NCI-H2227 (cell line): ENCODE data around the gene MMP7.
"Not testable (repeated sequence)": the region's sequence is repeated elsewhere in the genome, so short reads cannot be mapped to it uniquely, and the experiment has no call there.

Experiments used
- DNase-seq: peaks from one replicate; lab custom pipeline; 2025; ENCODE audit not compliant: unreplicated experiment; lab: John Stamatoyannopoulos, UW

Gene MMP7

DNA sequence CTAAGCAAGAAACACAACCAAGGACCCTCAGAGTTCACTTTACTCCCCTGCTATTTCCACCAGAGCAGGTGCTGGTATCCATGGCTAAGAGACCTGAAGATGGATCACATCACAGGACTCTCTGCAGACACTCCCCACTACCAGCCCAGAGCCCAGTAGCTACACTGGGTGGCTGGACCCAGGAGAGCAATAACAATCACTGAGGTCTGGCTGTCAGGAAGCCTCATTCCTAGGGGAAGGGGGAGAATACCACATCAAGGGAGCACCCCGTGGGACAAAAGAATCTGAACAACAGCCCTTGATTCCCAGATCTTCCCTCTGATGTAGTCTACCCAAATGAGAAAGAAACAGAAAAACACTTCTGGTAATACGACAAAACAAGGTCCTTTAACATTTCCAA is 9.0 kb upstream of the MMP7 start:
- DNase-seq, result no peak

GRCh38 chr11:102538932-102539331 is 8.4 kb upstream of the MMP7 start:
- no peak for DNase-seq

DNA sequence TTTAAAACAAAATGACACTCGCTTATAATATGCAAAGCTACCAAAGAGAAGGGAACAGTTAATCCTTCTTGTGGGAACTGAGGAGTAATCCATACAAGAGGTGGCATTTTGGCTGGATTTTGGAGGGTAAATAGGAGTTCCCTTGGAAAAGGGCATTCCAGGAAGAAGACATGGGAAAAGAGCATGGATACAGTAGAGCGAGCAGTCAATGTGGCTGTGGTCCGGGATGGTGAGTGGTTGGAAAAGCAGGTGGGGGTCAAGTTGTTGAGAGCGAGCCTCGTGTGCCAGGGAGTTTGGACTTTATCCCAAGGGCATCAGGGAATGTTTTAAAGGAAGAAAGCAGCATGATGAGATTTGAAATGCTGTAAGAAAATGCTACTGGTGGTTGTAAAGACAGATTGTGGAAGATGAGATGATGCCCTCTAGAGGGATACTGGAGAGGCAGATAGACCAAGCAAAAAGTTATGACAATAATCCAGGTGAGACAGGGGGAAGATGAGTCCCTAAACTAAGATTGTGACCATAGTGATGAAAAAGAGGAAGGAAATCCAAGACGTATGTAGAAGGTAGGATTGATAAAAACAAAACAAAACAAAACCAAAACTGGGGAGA is 3.8 kb upstream of the MMP7 start:
- no peak for DNase-seq

DNA sequence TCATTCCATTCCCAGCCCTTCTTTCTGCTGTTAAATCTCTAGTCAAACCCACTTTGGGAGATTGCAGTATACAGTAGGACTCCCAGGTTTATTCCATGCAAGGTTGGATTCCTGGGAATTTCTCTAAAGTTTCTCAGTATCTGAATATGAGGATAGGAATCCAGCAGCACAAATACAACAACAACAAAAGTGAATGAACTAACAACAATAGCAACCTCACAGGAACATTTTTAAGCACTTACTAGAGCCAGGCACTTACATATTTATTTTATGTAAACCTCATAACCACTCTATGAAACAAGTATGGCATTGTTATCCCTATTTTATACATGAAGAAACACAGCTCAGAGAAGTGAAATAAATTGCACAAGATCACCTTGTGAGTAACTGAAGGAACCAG is 1.9 kb downstream of the MMP7 start:
- DNase-seq, result no peak

DNA sequence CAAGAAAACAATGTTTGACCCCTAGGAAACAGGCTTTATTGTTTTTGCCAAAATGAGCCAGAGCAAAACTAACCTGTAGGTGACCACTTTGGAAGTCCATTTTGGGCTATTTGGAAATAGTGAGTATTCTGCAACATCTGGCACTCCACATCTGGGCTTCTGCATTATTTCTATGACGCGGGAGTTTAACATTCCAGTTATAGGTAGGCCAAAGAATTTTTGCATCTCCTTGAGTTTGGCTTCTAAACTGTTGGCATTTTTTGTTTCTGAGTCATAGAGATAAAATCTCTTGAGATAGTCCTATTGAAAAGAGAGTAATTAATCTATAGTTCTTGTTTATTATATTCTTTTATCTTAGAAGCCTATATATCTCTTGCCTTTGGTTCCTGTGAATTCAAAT is 2.9 kb downstream of the MMP7 start:
- no peak for DNase-seq

DNA sequence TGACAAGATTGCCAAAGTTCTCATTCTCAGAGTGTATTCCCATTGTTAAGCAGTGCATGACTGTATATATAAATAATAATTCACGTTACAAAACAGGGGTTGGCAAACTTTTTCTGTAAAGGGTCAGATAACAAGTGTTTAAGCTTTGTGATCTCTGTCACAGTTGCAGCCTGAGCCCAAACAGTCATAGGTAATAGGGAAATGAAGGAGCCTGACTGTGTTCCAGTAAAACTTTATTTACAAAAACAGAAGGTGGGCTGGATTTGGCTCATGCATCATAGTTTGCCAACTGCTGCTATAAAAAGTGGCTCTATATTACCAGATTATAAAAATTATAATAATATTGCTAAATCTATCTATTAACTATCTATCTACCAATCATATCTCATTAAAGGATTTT is 3.5 kb downstream of the MMP7 start:
- no peak for DNase-seq

DNA sequence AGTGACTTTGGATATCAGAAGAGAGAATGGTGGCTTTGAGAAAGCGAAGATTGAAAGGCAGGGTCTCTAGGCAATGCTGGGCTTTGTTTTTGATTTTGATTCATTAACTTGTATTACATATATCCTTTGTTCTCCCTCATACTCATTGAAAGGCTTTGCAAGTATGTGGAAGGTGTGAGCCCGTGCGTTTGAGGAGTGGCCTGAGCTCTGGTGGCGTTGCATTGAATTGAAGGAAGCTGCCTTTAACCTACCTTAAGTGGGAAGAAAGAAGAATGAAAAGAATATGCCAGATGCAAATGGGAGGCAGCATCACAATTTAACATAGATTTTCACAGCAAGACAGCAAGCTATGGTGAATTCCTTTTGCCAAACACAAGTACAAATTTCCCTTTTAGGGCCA is 6.7 kb downstream of the MMP7 start:
- DNase-seq, result no peak

- DNase-seq, result no peak
Observed at GRCh38 chr11:102523189-102523570, 7.4 kb downstream of the MMP7 start.

- no peak for DNase-seq
Observed at GRCh38 chr11:102522312-102523188, 8.0 kb downstream of the MMP7 start.

GRCh38 chr11:102521121-102521520 is 9.4 kb downstream of the MMP7 start:
- DNase-seq, result no peak

- no peak for DNase-seq
Observed at GRCh38 chr11:102520514-102520913, 10.0 kb downstream of the MMP7 start.

GRCh38 chr11:102518296-102519094 is 12.1 kb downstream of the MMP7 start:
- DNase-seq, result no peak

DNA sequence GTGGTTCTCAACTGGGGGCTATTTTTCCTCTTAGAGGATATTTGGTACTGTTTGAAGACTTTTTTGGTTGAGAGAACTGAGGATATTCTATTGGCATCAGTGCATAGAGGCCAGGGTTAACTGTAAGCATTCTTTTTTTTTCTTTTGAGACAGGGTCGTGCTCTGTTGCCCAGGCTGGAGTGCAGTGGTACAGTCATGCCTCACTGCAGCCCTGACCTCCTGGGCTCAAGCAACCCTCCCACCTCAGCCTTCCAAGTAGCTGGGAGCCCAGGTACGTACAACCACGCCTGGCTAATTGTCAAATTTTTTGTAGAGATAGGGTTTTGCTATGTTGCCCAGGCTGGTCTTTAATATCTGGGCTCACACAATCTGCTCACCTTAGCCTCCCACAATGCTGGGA is 12.9 kb downstream of the MMP7 start:
- DNase-seq, result no peak

- no peak for DNase-seq
Observed at GRCh38 chr11:102516179-102516578, 14.4 kb downstream of the MMP7 start.

DNA sequence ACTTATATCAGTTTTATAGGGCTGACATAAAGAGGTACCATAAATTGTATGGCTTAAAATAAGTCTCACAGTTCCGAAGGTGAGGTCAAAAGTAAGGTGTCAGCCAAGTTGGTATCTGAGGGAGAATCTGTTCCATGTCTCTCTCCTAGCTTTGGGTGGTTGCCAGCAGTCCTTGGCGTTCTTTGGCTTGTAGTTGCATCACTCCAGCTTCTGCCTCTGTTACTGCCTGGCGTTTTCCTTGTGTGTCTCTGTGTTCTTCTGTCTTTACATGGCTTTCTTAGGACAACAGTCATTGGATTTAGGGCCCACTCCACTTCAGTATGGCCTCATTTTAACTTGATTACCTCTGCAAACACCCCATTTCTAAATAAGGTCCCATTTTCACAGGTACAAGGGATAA is 16.7 kb downstream of the MMP7 start:
- no peak for DNase-seq

DNA sequence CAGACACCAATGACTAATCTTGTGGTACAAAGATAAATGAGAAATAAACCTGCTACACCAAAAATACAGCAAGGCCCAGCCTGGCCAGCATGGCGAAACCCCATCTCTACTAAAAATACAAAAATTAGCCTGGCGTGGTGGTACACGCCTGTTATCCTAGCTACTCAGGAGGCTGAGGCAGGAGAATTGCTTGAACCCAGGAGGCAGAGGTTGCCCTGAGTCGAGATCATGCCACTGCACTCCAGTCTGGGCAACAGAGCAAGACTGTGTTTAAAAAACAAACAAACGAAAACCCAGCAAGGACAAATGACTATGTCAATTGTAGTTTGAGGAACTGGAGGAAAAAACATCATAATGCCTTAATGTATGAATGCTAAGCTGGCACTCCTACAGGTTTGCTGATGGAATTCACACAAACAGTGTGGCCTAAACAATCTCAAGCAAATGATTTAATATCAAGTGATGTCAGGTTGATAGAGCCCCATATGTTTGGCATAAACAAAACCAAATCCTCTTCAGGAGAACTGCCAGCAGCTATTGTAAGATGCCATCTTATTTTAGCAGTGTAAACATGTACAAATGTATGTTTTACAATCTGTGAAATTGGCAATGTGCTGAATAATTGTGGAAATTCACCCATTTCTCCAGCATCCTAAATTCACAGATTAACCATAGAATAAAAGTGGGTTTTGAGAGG is 20.0 kb downstream of the MMP7 start:
- no peak for DNase-seq

DNA sequence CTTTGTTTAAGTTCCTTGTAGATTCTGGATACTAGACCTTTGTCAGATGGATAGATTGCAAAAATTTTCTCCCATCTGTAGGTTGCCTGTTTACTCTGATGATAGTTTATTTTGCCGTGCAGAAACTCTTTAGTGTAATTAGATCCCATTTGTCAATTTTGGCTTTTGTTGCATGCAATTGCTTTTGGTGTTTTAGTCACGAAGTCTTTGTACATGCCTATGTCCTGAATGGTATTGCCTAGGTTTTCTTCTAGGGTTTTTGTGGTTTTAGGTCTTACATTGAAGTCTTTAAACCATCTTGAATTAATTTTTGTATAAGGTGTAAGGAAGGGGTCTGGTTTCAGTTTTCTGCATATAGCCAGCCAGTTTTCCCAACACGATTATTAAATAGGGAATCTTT is 27.7 kb downstream of the MMP7 start:
- DNase-seq, result not testable (repeated sequence)

GRCh38 chr11:102500829-102501228 is 29.7 kb downstream of the MMP7 start:
- DNase-seq, result no peak

DNA sequence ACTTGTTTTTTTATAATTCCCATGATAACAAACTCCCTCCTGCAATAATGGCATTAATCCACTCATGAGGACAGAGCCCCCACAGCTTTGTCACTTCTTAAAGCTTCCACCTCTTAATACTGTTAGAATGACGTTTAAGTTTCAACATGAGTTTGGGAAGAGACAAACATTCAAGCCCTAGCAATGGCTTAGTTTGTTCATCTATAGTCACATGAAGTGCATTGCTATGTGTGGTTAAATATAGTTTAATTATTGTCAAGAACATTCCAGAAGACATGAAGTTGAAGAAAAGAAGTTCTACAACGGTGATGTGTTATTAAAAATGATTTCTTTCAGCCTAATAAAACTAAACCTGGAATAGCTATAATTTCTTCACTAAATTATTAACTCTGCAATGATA is 30.6 kb downstream of the MMP7 start:
- no peak for DNase-seq

GRCh38 chr11:102499151-102499550 is 31.4 kb downstream of the MMP7 start:
- no peak for DNase-seq

- no peak for DNase-seq
Observed at GRCh38 chr11:102497061-102497460, 33.5 kb downstream of the MMP7 start.
